Colon (tissue), 2 donors: ENCODE results near the gene TACR2.

Source experiments
- FAIRE-seq: peaks from 2 replicates; lab custom pipeline; 2012; peaks lifted over from hg19 to GRCh38; lab: Jason Lieb, UNC
- donor health status: control.
- donor health status: control.

The TACR2 gene

GRCh38 chr10:69372126-69372980 is 44.4 kb downstream of the TACR2 start:
- no peak for FAIRE-seq

- no peak for FAIRE-seq
These were observed 49.2 kb downstream of the TACR2 start for GRCh38 chr10:69367469-69367868.

GRCh38 chr10:69366738-69367137 is 50.0 kb downstream of the TACR2 start:
- FAIRE-seq: no peak

GRCh38 chr10:69364232-69364940 is 52.3 kb downstream of the TACR2 start:
- FAIRE-seq: no peak

GRCh38 chr10:69363666-69364065 is 53.1 kb downstream of the TACR2 start:
- FAIRE-seq: no peak

- FAIRE-seq: no peak
These were observed 54.2 kb downstream of the TACR2 start for GRCh38 chr10:69362471-69362954.

- no peak for FAIRE-seq
These were observed 55.5 kb downstream of the TACR2 start for GRCh38 chr10:69361303-69361614.

- no peak for FAIRE-seq
These were observed 56.0 kb downstream of the TACR2 start for GRCh38 chr10:69360485-69361302.

- no peak for FAIRE-seq
These were observed 57.1 kb downstream of the TACR2 start for GRCh38 chr10:69359594-69359993.

- no peak for FAIRE-seq
These were observed 57.6 kb downstream of the TACR2 start for GRCh38 chr10:69359148-69359547.

- no peak for FAIRE-seq
These were observed 58.4 kb downstream of the TACR2 start for GRCh38 chr10:69358148-69358795.

GRCh38 chr10:69356187-69356586 is 60.5 kb downstream of the TACR2 start:
- no peak for FAIRE-seq

GRCh38 chr10:69353977-69354635 is 62.6 kb downstream of the TACR2 start:
- no peak for FAIRE-seq
